H1 (cell line): ENCODE results near the gene ZXDC. TPM values are rescaled to one million over a fixed set of nuclear protein-coding genes. Genes with fewer than 3 reads are reported as not detected.

Experiments
- CTCF ChIA-PET: fragments of 300-600 bp; sonication (Branson Sonifier 250); formaldehyde crosslinking; loops from one replicate; lab custom pipeline; 2021; ENCODE audit not compliant: partially characterized antibody; lab: Charles Lee
- POLR2A ChIA-PET: fragments of 300-600 bp; sonication (Branson Sonifier 250); formaldehyde crosslinking; loops from one replicate; lab custom pipeline; 2021; ENCODE audit warnings: inconsistent platforms; ENCODE audit not compliant: partially characterized antibody; lab: Charles Lee
- DNase-seq, 2 experiments: peaks; one replicate each; pipeline versions ENCODE4 v3.0.0 to v3.0.0-alpha.2; 2010 to 2022; ENCODE audit warnings: low spot score in 2 of 2, low read depth in 1 of 2, mixed read lengths in 1 of 2
- FAIRE-seq: peaks from 2 replicates; lab custom pipeline; 2011; peaks lifted over from hg19 to GRCh38; lab: Jason Lieb, UNC
- H2AFZ ChIP-seq: 2 replicates; pipeline ENCODE4 v1.8.1; 2012; ENCODE audit warnings: low read length, inconsistent platforms
- H2AK5ac ChIP-seq: 2 replicates; pipeline ENCODE4 v1.6.1; 2013; ENCODE audit warnings: low read depth, low read length
- H2BK120ac ChIP-seq: replicated peaks from 2 replicates; pipeline ENCODE3; 2013; ENCODE audit warnings: low read depth, low read length, inconsistent platforms
- H2BK12ac ChIP-seq: 2 replicates; pipeline ENCODE4 v1.6.1; 2013; ENCODE audit warnings: low read depth, low read length
- H2BK15ac ChIP-seq: 2 replicates; pipeline ENCODE4 v1.6.1; 2013; ENCODE audit warnings: low read length
- H2BK20ac ChIP-seq: 2 replicates; pipeline ENCODE4 v1.6.1; 2013; ENCODE audit warnings: low read length
- H2BK5ac ChIP-seq: 2 replicates; pipeline ENCODE4 v1.6.1; 2013; ENCODE audit warnings: low read depth, low read length
- H3K14ac ChIP-seq: 2 replicates; pipeline ENCODE4 v1.6.1; 2013; ENCODE audit warnings: inconsistent platforms; ENCODE audit not compliant: insufficient read length
- H3K18ac ChIP-seq: 2 replicates; pipeline ENCODE4 v1.6.1; 2013; ENCODE audit warnings: low read length; ENCODE audit errors: extremely low read depth
- H3K23ac ChIP-seq: 2 replicates; pipeline ENCODE4 v1.6.1; 2013; ENCODE audit warnings: inconsistent platforms; ENCODE audit not compliant: insufficient read length
- H3K23me2 ChIP-seq: 2 replicates; pipeline ENCODE4 v1.6.1; 2013; ENCODE audit warnings: low read depth, low read length
- H3K27ac ChIP-seq: 2 replicates; pipeline ENCODE4 v1.6.1; 2011; ENCODE audit warnings: low read depth, low read length, inconsistent platforms
- H3K27me3 ChIP-seq, 4 experiments: replicated peaks in 1 of 4; 1 replicate in 1 of 4; 2 replicates in 3 of 4; pipeline versions ENCODE4 v1.6.1 to v1.8.1; 2011 to 2013; ENCODE audit warnings: low read length in 3 of 4, mild to moderate bottlenecking in 3 of 4, inconsistent platforms in 2 of 4, mixed read lengths in 2 of 4, moderate library complexity in 1 of 4; ENCODE audit not compliant: control insufficient read depth in 3 of 4, insufficient read depth in 3 of 4; ENCODE audit errors: extremely low read depth in 1 of 4
- H3K36me3 ChIP-seq, 4 experiments: 2 replicates each; pipeline versions ENCODE4 v1.6.1 to v1.8.1; 2011 to 2013; ENCODE audit warnings: mild to moderate bottlenecking in 4 of 4, low read length in 3 of 4, moderate library complexity in 2 of 4, control low read depth in 1 of 4, inconsistent platforms in 1 of 4; ENCODE audit not compliant: insufficient read depth in 4 of 4, control insufficient read depth in 2 of 4
- H3K4ac ChIP-seq: replicated peaks from 2 replicates; pipeline ENCODE3; 2013; ENCODE audit warnings: low read length, low read depth, mixed read lengths, inconsistent platforms; ENCODE audit not compliant: insufficient read length
- H3K4me1 ChIP-seq, 4 experiments: replicated peaks in 1 of 4; 1 replicate in 1 of 4; 2 replicates in 3 of 4; pipeline versions ENCODE4 v1.6.1 to v1.8.1; 2011 to 2013; ENCODE audit warnings: low read length in 3 of 4, inconsistent platforms in 2 of 4, mixed read lengths in 1 of 4; ENCODE audit not compliant: insufficient read depth in 4 of 4, control insufficient read depth in 3 of 4
- H3K4me2 ChIP-seq, 2 experiments: 2 replicates each; pipeline versions ENCODE4 v1.6.1 to v1.8.1; 2011 to 2013; ENCODE audit warnings: low read depth in 2 of 2, low read length in 2 of 2, control low read depth in 1 of 2, inconsistent platforms in 1 of 2, mild to moderate bottlenecking in 1 of 2; ENCODE audit not compliant: insufficient read depth in 1 of 2
- H3K4me3 ChIP-seq, 4 experiments: fragments of 200-600, 300-600 bp in 1 of 4; sonication (generic), shearing (Covaris generic), sonication (Bioruptor Twin) in 1 of 4; 2 replicates each; pipeline versions ENCODE4 v1.5.1 to v1.8.1; 2011 to 2016; ENCODE audit warnings: low read length in 4 of 4, low read depth in 3 of 4, control low read depth in 2 of 4, inconsistent platforms in 2 of 4, mild to moderate bottlenecking in 2 of 4, mixed read lengths in 1 of 4, moderate library complexity in 1 of 4; ENCODE audit not compliant: insufficient read depth in 2 of 4; ENCODE audit errors: extremely low read depth in 1 of 4
- H3K56ac ChIP-seq: replicated peaks from 2 replicates; pipeline ENCODE3; 2013; ENCODE audit warnings: low read depth, mild to moderate bottlenecking, mixed read lengths, low read length, inconsistent platforms; ENCODE audit not compliant: insufficient read length
- H3K79me1 ChIP-seq: 2 replicates; pipeline ENCODE4 v1.6.1; 2013; ENCODE audit warnings: low read depth, low read length, control low read depth
- H3K79me2 ChIP-seq, 2 experiments: 2 replicates each; pipeline versions ENCODE4 v1.6.1 to v1.8.1; 2012 to 2013; ENCODE audit warnings: low read length in 2 of 2, mild to moderate bottlenecking in 2 of 2, inconsistent platforms in 1 of 2; ENCODE audit not compliant: insufficient read depth in 2 of 2, control insufficient read depth in 1 of 2
- H3K9ac ChIP-seq, 4 experiments: replicated peaks in 1 of 4; 1 replicate in 1 of 4; 2 replicates in 3 of 4; pipeline versions ENCODE4 v1.6.1 to v1.8.1; 2011 to 2013; ENCODE audit warnings: low read depth in 3 of 4, low read length in 3 of 4, control low read depth in 2 of 4, mild to moderate bottlenecking in 2 of 4, moderate library complexity in 2 of 4, inconsistent platforms in 1 of 4; ENCODE audit errors: extremely low read depth in 1 of 4
- H3K9me3 ChIP-seq, 2 experiments: 2 replicates each; pipeline versions ENCODE4 v1.6.1 to v1.8.1; 2012 to 2013; ENCODE audit warnings: mild to moderate bottlenecking in 2 of 2, moderate library complexity in 2 of 2, control low read depth in 1 of 2, inconsistent platforms in 1 of 2, low read depth in 1 of 2, low read length in 1 of 2, mixed read lengths in 1 of 2; ENCODE audit not compliant: insufficient read depth in 2 of 2
- H4K20me1 ChIP-seq, 2 experiments: replicated peaks in 1 of 2; 2 replicates each; pipeline versions ENCODE3 to v1.8.1; 2011 to 2013; ENCODE audit warnings: inconsistent platforms in 2 of 2, low read length in 2 of 2, mild to moderate bottlenecking in 1 of 2; ENCODE audit not compliant: insufficient read depth in 2 of 2, control insufficient read depth in 1 of 2
- H4K5ac ChIP-seq: 2 replicates; pipeline ENCODE4 v1.6.1; 2013; ENCODE audit warnings: low read length, low read depth, mixed read lengths, inconsistent platforms; ENCODE audit not compliant: insufficient read length
- H4K8ac ChIP-seq: 2 replicates; pipeline ENCODE4 v1.8.0; 2013; ENCODE audit warnings: mild to moderate bottlenecking, moderate library complexity, low read length, inconsistent platforms; ENCODE audit not compliant: insufficient read depth; ENCODE audit errors: extremely low read depth
- H4K91ac ChIP-seq: replicated peaks from 2 replicates; pipeline ENCODE3; 2013; ENCODE audit warnings: low read length, mixed read lengths, inconsistent platforms; ENCODE audit not compliant: insufficient read length
- BACH1 ChIP-seq: IDR thresholded peaks from 2 replicates; pipeline ENCODE4 v1.6.1; 2012; ENCODE audit warnings: low read length, improper control_type of control experiment
- CREB1 ChIP-seq: IDR thresholded peaks from 2 replicates; pipeline ENCODE4 v1.6.1; 2012; ENCODE audit warnings: inconsistent platforms
- GTF2F1 ChIP-seq: IDR thresholded peaks from 2 replicates; pipeline ENCODE4 v1.6.1; 2012; ENCODE audit warnings: low read depth, low read length, improper control_type of control experiment, borderline replicate concordance
- JUN ChIP-seq: IDR thresholded peaks from 2 replicates; pipeline ENCODE4 v1.6.1; 2011; ENCODE audit warnings: low read depth, mild to moderate bottlenecking, improper control_type of control experiment, low read length
- JUND ChIP-seq: IDR thresholded peaks from 2 replicates; pipeline ENCODE4 v1.6.1; 2011; ENCODE audit warnings: mild to moderate bottlenecking, improper control_type of control experiment, low read length
- KDM5A ChIP-seq: fragments of 200-600 bp; IDR thresholded peaks from 2 replicates; pipeline ENCODE4 v1.7.1; 2012; ENCODE audit warnings: mild to moderate bottlenecking, low read length, inconsistent platforms, mixed read lengths
- SAP30 ChIP-seq: fragments of 300-600 bp; sonication (generic); IDR thresholded peaks from 2 replicates; pipeline ENCODE4 v1.7.1; 2012; ENCODE audit warnings: low read length, moderate library complexity, mild to moderate bottlenecking, inconsistent platforms; ENCODE audit not compliant: insufficient read depth, insufficient replicate concordance
- SIX5 ChIP-seq: IDR thresholded peaks from 2 replicates; pipeline ENCODE4 v1.6.1; 2011; ENCODE audit warnings: mild to moderate bottlenecking, low read depth, low read length
- SUZ12 ChIP-seq: fragments of 200-600 bp; sonication (generic); IDR thresholded peaks from 2 replicates; pipeline ENCODE4 v1.6.1; 2012; ENCODE audit warnings: mild to moderate bottlenecking, inconsistent platforms, low read length, moderate library complexity, mixed read lengths
- ZNF274 ChIP-seq: IDR thresholded peaks from 2 replicates; pipeline ENCODE4 v1.7.0; 2012; ENCODE audit warnings: low read length, borderline replicate concordance; ENCODE audit errors: extremely low read depth
- WGBS, 2 experiments: shearing (Covaris generic) in 1 of 2; methylation state at CpG; one replicate each; pipeline versions ENCODE4 v1.1.6 to v1.1.7; 2013 to 2015; ENCODE audit warnings: low lambda C conversion rate in 2 of 2, mixed read lengths in 2 of 2, inconsistent platforms in 1 of 2, low coverage in 1 of 2, missing lambda C conversion rate in 1 of 2; ENCODE audit not compliant: insufficient replicate concordance in 2 of 2, insufficient coverage in 1 of 2, insufficient read length in 1 of 2; ENCODE audit errors: extremely low coverage in 1 of 2, missing lambda C conversion rate in 1 of 2; 5-methylcytosine and 5-hydroxymethylcytosine counted together
- polyA plus RNA-seq, 7 experiments: library from polyadenylated mRNA; depleted of rRNA in 3 of 7; stranded (reverse) in 5 of 7; unstranded in 2 of 7; fragments of >200 nt in 5 of 7; fragments of 200-250 nt in 2 of 7; gene quantifications; 1 replicate in 5 of 7; 2 replicates in 1 of 7; 4 replicates in 1 of 7; pipeline versions ENCODE4 v1.2.1 to v1.2.3, GENCODE V29; 2011 to 2013; ENCODE audit warnings: missing spikeins in 2 of 7, mixed read lengths in 2 of 7
- total RNA-seq: library from RNA; stranded (reverse); fragmentation: NEBNext Ultra II Directional; extraction: Animal tissue kit (Norgen Biotek cat#: 25700); gene quantifications from 2 replicates; pipeline ENCODE4 v1.2.1, GENCODE V29; 2021

The ZXDC gene
- total and polyA plus RNA-seq, 2 of the 8 experiments (the other 6 are each of a cell fraction or from before 2014, with no cell fraction given) = 12.7 to 24.3 TPM

DNA sequence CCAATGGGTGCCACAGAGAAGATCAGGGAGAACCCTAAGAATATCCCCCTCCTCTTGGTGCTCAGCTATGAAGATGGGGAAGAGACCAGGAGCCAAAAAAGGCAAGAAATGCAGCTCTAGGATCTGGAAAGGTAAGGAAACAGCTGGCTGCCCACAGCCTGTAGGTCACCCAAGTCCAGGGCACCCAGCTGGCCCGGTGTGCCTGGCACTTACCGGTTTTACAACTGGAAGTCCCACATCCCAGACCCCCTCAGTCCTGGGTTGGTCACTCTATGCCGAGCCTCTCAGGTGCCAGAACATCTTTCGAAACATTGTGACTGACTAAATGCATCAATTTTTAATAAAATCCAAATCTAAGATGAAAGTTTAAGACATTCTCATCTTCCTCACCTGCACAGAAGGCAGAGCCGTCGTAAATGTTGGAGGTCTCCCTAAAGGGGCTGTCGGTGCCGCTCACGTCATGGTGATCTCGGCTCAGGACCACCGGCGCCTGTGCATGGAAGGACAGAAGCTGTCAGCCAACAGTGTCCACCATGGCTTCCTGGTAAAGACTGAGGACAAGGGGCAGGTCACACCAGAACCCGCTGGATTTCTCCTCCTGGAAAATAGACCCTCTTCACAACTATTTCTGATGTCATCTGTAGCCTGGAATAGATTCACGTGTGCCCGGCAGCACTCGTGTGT lies 13.3 kb upstream of the ZXDC start:
- Histone ChIP-seq H3K9ac (no peak overlapping the region), H2BK120ac (no peak overlapping the region), H3K4me1 (peaks cover 0 to 22% (median 12%) of the 10 kb centered on the region in 4 experiments; a peak in 6 of 7 replicates), H3K4me2 (no peak overlapping the region), H3K9me3 (no peaks in the 10 kb centered on the region), H2AFZ (no peak overlapping the region), H3K56ac (no peak overlapping the region), H3K23ac (no peak overlapping the region), H3K27ac (no peak overlapping the region), H3K18ac (no peak overlapping the region), H3K27me3 (0 out of 7 replicates have a peak, but pooled peaks cover 0 to 2% (median 0%) of the 10 kb centered on the region in 4 experiments), H4K5ac (no peak overlapping the region)
- WGBS, 2 experiments = 96% methylated on average over 16 of the region's 16 CpGs; no CpG with 5 or more reads in 1 of the 2 experiments
- FAIRE-seq = no peak
- TF ChIP-seq GTF2F1 (no peak), JUND (no peak), BACH1 (no peak), CREB1 (no peak), SIX5 (no peak), JUN (no peak), SAP30 (no peak), KDM5A (no peak), ZNF274 (no peak), SUZ12 (no peak)
- TF ChIP-seq, all 59 proteins: peak for 0
- 0 out of 2 replicates have a peak, but pooled peaks cover 1% of the 10 kb centered on the region for H3K23me2 ChIP-seq
- H4K8ac ChIP-seq = no peak overlapping the region
- no peak overlapping the region for H3K14ac ChIP-seq
- H2BK15ac ChIP-seq = no peak overlapping the region
- no peak overlapping the region for H2BK5ac ChIP-seq
- DNase-seq = no peak
- no peaks in the 10 kb centered on the region for H3K79me1 ChIP-seq
- H4K91ac ChIP-seq = no peak overlapping the region
- no peak overlapping the region for H3K4me3 ChIP-seq
- no peaks in the 10 kb centered on the region for H4K20me1 ChIP-seq
- H3K36me3 ChIP-seq = no peaks in the 10 kb centered on the region
- no peak overlapping the region for H3K4ac ChIP-seq
- CTCF ChIA-PET = interaction anchor here (1.0 to 5.7 kb wide), 10 partner anchors 10 to 418 kb away, joined by 3 to 49 read pairs (median 5); no protein-coding TSS in a partner anchor
- POLR2A ChIA-PET = no interaction called here
- H2BK20ac ChIP-seq = no peak overlapping the region
- H2BK12ac ChIP-seq = no peak overlapping the region
- H3K79me2 ChIP-seq = no peaks in the 10 kb centered on the region
- H2AK5ac ChIP-seq = no peak overlapping the region
